ENCODE measurements around the gene CD74.

DNA sequence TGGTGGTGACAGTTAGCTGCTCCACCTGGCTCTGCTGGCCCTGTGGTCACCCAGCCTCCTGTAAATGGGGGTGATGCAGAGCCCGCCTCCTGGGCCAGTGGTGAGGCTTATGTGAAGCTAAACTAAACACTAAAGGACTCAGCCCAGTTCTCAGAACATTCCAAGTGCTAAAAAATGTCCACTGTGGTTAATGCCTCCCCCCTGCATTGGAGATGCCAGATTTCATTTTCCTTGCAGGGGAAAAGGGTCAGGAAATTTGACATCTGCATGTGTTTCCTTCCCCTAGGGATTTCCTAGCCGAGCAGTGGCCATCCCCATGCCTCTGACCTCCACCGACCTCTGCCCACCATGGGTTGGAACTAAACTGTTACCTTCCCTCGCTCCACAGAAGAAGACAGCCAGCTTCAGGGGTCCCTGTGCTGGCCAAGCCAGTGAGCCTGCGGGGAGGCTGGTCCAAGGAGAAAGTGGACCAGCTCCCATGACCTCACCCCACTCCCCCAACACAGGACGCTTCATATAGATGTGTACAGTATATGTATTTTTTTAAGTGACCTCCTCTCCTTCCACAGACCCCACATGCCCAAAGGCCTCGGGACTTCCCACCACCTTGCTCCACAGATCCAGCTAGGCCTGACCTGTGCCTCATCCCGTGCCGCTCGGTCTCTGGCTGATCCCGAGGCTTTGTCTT, 13.0 kb downstream of the CD74 start:
- no peak for TF ChIP-seq ZFP1 (CRISPR knock-in tag; IDR thresholded peaks at IDR 0.05)
- TF ChIP-seq, protein P1, sequence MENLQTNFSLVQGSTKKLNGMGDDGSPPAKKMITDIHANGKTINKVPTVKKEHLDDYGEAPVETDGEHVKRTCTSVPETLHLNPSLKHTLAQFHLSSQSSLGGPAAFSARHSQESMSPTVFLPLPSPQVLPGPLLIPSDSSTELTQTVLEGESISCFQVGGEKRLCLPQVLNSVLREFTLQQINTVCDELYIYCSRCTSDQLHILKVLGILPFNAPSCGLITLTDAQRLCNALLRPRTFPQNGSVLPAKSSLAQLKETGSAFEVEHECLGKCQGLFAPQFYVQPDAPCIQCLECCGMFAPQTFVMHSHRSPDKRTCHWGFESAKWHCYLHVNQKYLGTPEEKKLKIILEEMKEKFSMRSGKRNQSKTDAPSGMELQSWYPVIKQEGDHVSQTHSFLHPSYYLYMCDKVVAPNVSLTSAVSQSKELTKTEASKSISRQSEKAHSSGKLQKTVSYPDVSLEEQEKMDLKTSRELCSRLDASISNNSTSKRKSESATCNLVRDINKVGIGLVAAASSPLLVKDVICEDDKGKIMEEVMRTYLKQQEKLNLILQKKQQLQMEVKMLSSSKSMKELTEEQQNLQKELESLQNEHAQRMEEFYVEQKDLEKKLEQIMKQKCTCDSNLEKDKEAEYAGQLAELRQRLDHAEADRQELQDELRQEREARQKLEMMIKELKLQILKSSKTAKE (CRISPR knock-in tag; IDR thresholded peaks at IDR 0.05; ENCODE audit: borderline replicate concordance) = no peak
- no peak for TF ChIP-seq GATAD2A (CRISPR knock-in tag; IDR thresholded peaks at IDR 0.05)
- no peak for TF ChIP-seq MTA3 (CRISPR knock-in tag; IDR thresholded peaks at IDR 0.05)
- no peak for TF ChIP-seq SETDB1 (CRISPR knock-in tag; IDR thresholded peaks at IDR 0.05; ENCODE audit: borderline replicate concordance)
- no peak for TF ChIP-seq KDM1A (CRISPR knock-in tag; IDR thresholded peaks at IDR 0.05)
- TF ChIP-seq CC2D1A (CRISPR knock-in tag; IDR thresholded peaks at IDR 0.05) = no peak
- no peak for TF ChIP-seq FOSL1 (CRISPR knock-in tag; IDR thresholded peaks at IDR 0.05; ENCODE audit: borderline replicate concordance)
- no peak for TF ChIP-seq ZNF274 (CRISPR knock-in tag; IDR thresholded peaks at IDR 0.05)
- no peak for TF ChIP-seq POLR2AphosphoS5 (IDR thresholded peaks at IDR 0.05; ENCODE audit: low read depth, low read length)
- TF ChIP-seq, protein P2, sequence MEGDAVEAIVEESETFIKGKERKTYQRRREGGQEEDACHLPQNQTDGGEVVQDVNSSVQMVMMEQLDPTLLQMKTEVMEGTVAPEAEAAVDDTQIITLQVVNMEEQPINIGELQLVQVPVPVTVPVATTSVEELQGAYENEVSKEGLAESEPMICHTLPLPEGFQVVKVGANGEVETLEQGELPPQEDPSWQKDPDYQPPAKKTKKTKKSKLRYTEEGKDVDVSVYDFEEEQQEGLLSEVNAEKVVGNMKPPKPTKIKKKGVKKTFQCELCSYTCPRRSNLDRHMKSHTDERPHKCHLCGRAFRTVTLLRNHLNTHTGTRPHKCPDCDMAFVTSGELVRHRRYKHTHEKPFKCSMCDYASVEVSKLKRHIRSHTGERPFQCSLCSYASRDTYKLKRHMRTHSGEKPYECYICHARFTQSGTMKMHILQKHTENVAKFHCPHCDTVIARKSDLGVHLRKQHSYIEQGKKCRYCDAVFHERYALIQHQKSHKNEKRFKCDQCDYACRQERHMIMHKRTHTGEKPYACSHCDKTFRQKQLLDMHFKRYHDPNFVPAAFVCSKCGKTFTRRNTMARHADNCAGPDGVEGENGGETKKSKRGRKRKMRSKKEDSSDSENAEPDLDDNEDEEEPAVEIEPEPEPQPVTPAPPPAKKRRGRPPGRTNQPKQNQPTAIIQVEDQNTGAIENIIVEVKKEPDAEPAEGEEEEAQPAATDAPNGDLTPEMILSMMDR (CRISPR knock-in tag; IDR thresholded peaks at IDR 0.05) = no peak
- TF ChIP-seq ZNF841 (CRISPR knock-in tag; IDR thresholded peaks at IDR 0.05; ENCODE audit: borderline replicate concordance) = no peak

Measured in HepG2 (cell line).